Stimulated activated CD8-positive, alpha-beta memory T cell treated with anti-CD3 and anti-CD28 coated beads, Interleukin-7, amount 100 ng/mL, for 24 hours (primary cell): ENCODE data around the gene SLC4A4.

Experiments
- DNase-seq: peaks from one replicate; pipeline ENCODE4 v3.0.0-alpha.2; 2020; ENCODE audit warnings: low read depth

Gene SLC4A4

DNA sequence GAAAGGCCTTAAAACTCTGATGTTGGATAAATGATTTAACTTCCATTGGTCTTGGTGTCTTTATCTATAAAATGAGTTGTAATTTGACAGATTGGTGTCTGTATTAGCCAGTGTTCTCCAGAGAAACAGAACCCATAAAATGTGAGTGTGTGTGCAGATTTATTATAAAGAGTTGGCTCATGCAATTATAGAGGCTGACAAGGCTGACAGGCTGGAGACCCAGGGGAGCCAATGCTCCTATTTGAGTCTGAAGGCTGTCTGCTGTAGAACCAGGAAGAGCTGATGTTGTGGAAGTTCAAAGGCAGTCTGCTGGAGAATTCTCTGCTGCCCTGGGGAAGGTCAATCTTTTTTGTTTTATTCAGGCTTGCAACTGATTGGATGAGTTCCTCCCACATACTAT, 131.7 kb downstream of the SLC4A4 start:
- no peak for DNase-seq

DNA sequence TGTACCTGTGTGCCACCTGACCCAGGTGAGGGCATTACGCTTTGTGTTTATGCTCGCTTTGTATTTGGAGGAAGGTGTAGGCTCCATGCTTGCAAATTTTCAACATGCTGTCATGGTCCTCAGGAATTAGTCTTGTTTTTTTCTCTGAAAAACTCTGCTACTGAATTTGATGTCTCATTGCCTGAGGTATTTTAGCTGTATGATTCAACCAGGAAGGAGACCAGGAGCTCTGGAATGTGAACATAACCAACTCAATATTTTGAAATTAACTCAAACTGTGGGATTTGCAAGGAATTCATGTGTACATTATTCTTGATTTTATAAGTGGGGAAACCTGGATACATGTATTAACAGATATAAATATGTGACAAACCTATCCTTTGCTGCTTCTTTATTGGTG, 134.1 kb downstream of the SLC4A4 start:
- no peak for DNase-seq

DNA sequence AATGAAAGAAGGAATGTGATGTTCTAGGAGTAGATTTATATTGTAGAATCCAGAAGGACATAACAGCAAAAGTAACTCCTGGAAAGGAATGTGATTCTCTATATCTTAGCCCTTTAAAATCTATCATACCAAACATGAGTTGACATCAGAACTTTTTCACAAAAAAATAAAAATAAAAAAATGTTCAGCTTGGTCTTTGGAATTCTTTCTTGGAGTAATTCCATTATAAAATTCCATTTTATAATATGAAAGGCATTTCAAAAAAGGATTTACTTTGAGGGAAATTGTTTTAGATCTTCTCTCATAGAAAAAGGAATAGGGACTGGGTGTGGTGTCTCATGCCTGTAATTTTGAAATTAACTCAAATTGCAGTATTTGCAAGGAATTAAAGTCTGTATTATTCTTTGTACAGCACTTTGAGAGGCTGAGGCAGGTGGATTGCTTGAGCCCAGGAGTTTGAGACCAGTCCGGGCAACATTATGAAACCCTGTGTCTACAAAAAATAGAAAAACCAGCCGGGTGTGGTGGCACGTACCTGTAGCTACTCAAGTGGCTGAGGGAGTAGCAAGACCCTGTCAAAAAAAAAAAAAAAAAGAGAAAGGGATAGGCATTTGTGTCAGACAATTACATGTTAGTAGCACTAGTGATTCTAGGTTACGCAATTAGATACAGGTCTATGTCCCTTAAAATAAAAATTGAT, 134.9 kb downstream of the SLC4A4 start:
- DNase-seq, result no peak

DNA sequence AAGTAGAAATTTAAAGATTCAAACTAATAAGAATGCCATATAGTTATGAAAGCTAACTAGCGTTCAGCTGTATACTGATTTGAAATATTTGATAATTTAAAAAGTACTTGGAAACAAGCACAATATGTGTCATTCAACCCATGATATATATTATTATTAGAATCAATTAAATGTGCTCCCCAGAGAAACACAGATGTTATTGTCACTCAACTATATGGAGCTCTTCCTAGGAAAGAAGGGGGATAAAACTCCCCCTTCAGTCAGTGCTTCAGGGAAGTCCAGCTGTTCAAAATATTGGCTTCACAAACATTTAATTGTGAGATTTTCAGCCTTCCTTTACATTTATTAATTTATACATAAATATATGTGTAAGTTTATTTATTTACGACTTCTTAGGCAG, 135.9 kb downstream of the SLC4A4 start:
- no peak for DNase-seq

DNA sequence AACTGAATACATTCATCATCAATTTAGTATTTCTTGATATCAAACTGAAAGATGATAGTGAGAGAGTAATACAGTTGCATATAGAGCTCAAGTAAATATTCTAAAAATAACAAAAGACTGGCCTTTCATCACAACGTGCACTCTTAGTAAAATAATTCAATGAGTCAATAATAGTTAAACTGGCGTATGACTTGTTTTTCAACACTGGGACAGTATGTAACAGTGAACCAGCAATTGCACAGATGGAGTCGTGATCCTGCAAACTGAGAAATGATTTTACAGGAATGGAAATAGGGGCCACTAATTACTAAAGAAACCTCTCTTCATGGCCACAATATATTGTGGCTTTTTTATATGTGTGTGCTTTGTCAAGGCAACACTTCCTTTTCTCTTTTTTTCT, 137.4 kb downstream of the SLC4A4 start:
- no peak for DNase-seq

DNA sequence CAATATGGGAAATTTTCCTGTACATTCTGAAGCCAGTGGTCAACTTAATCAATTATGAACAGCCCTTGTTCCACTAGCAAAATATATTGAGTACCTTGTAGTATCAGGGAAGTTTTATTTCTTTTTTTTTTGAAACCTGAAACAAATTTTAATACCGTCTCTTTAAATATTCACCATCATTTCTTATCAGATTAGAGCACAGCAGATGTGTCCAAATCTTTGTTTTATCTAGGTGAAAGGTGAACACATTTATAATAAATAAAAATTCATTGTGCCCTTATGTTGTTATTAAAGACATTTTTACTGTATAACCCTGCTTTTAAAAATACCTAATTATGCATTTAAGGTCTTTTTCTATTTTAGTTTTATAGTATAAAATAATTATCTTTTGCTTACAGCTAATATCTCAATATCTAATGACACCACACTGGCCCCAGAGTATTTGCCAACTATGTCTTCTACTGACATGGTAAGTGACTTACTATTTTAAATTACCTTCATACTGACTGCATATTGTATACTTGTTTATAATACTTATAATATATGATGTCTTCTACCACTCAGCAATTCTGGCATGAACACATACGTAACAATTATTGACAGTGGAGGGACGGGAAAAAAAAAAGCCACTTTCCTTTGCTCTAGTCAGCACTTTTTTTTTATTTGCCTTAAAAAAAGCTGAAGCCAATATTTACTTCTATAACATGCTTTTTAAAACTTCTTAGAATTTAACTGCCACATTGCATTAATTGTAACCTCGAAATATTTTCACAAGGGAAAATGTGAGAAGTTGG, 147.9 kb downstream of the SLC4A4 start:
- no peak for DNase-seq

DNA sequence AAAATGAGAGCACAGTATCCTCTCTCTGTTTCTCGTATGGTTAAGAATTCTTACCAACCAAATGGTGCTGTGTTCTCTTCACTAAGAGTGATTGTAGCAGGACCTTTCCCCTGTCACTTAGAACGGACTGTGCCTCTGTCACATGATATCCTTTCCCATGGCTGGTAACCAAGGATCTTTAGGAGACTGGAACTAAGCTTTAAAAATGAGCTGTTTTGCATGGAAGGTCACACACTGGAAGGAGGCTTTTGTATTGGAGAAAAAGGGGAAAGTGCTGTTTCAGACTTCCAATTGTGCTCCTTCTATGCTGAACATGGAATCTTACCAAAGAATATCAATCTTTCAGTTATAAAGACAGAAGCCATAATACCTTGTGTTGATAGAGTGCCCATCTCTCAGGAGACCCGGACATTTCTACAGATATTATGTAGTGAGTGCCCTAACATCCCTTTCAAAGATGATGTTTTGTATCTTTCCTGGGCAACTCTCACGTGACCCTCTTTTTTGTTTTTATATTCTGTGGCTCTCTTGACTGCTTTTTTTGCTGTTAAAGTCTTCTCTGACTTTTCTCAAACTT, 148.6 kb downstream of the SLC4A4 start:
- DNase-seq, result no peak

DNA sequence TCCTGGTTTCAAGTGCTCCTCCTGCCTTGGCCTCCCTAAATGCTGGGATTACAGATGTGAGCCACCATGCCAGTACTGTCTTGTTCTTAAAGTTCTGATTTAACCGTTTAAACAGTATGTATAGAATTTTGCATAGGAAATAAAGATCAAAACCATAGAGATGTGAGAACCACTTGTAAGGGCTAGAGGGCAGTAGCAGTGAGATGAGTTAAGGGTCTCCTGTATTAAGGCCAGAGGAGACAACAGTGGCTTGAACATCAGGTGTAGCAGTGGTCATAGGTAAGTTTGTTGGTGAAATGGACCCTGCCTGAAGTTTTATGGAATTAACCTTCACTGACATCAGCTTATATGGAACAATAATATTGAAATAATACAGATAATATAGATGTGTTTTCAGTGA, 155.7 kb downstream of the SLC4A4 start:
- no peak for DNase-seq

DNA sequence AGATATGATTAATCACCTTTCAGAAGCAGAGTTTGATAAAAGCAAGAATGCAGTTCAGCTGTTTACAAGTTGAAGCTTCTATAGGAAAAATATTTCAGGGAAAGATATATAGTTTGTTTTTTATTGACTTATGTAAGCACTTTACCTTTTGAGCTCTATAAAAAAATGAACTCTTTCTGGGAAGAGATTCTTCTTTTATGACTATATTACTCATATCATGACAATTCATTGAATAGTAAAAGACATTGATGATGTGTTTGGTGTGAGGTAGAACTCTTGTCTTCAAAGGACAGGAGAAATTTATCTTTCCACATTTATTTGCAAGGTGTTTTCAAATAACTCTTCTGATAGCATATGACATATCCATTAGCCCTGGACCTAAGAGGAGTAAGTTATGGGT, 156.6 kb downstream of the SLC4A4 start:
- no peak for DNase-seq

DNA sequence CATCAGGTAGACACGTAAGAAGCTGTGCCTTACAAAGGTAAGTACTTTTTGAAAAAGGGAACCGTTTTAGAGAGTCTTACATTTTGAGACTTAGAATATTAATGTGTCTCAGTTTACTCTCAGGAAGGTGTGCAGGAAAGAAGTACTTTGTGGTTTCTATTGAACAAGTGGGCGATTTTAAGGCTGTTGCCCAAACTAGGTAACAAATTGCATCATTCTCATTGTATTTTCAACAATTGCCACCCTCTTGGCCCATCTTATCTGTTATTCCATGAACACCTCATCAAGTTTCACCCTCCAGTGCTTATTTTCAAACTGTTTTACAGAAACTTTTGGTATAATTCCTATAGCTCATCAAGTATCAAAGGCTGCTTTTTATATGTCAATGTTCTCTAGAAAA, 158.3 kb downstream of the SLC4A4 start:
- DNase-seq, result no peak

DNA sequence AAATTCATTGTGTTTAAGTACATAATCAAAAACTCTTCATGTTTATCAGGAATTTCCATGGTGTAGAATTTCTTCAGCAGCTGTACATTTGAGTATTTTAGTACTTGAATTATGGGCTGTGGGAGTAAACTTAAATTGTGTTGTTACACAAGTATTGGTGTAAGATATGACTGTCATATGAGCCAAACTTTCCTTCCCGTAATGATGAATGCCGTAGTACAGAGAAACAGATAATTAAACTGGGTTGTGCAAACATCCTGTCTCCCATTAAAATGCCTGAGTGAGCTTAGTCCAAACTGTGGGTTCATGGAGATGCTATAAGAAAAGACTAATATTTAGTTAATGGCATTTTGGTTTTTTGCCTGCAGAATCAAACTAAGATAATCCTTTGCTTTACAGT, 159.2 kb downstream of the SLC4A4 start:
- DNase-seq, result no peak

DNA sequence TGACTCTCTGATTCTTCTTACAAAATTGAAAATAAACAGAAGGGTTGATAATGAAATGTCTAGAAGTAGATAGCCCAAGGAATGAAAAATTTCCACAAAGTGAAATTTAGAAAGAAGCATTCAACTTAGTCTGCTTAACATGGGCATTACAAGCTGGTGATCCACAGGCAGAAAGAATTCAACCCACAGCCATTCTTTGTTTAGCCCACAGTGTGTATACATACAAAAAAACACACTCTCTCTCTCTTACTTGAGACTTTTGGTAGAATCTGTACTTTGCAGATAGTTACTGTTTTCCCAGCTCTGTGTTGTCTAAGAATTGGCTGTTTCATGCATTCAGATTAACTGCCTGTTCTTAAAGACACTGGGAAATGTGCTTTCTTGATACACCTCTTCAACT, 159.8 kb downstream of the SLC4A4 start:
- DNase-seq, result no peak

DNA sequence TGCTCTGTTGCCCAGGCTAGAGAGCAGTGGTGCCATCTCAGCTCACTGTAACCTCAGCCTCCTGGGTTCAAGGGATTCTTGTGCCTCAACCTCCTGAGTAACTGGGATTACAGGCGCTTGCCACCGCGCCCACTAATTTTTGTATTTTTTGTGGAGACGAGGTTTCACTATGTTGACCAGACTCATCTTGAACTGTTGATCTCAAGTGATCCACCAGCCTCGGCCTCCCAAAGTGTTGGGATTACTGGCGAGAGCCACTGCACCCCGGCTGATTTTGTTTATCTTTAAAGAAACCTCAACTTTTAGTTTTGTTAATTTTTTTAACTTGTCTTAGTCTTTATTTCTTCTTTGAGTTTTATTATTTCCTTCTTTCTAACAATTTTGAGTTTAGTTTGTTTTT, 163.2 kb downstream of the SLC4A4 start:
- DNase-seq, result no peak

DNA sequence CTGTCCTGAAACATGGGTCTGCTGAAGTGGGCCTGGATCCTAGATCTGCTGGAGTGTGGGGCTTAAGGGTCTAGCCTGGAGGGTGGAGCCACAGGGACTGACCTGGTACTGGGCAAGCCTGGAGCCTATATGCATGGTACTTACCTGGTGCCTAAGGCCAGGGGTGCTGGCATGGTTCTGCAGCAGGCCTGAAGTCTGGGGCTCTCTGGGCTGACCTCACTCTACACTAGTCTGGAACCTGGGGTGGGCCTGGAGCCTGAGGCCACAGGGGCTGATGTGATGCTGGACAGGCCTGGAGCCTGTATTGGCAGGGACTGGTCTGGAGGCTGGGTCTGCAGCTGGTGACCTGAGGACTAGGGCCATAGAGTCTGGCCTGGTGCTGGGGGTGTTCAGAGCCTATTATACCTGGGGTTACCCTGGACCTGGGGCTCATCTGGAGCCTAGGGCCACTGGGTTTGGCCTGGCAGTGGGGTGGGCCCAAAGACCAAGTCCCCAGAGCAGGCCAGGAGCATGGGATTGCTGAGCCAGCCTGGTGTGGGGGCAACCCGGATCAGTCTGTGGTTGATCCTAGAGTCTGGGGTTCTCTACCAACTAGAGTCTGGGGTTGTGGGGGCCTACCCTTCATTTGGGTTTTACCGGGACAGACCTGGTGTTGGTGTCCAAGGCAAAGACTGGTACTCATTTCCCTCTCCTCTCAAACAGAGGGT, 179.6 kb downstream of the SLC4A4 start:
- DNase-seq, result no peak

DNA sequence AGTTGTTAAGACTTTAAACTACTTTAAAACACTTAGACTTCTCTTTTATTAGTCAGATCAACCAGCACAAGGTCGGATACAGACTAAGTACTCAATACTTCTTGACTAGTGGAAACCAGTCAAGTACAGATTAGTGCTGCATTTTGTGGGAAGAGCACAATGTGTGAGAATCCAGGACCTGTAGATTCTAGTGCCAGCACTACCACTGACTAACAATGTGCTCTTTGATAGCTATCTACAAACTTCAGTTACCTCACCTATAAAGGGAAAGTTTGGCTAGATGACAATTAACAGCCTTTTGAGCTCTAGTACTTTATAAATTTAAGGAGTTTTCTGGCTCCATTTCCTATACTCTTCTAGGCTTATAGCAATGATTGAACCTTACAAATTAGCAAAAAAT, 181.5 kb downstream of the SLC4A4 start:
- DNase-seq, result no peak

DNA sequence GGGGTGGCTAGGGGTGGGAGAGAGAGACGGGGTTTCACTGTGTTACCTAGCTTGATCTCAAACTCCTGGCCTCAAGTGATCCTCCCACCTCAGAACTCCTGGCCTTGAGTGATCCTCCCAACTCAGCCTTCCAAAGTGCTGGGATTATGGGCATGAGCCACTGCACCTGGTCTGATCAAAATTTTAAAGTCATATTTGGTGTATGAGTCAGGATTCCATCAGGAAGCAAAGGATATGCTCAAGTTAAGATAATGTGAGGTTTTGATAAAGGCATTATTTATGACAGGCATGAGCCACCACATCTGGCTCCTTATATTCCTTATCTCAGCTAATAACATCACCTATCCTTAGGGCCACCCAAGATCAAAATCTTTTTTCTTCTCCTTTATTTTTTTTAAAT, 182.0 kb downstream of the SLC4A4 start:
- no peak for DNase-seq

DNA sequence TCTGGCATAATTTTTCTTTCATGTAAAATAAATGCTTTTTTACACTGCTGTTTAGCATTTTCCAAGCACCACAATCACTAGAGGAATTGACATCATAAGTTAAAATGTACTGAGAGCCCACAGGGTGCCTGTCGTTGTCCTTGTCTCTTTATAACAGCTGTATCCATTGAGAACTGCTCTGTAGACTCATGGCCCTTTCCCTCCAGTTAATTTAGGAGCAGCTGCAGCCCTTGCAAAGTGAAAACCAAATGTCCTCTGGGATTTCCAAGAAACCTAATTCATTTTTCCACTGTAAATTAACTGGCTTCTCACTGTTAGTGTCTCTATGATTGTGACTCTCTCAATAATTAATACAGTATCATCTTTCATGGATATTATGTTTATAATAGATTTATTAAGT, 185.9 kb downstream of the SLC4A4 start:
- DNase-seq, result no peak

DNA sequence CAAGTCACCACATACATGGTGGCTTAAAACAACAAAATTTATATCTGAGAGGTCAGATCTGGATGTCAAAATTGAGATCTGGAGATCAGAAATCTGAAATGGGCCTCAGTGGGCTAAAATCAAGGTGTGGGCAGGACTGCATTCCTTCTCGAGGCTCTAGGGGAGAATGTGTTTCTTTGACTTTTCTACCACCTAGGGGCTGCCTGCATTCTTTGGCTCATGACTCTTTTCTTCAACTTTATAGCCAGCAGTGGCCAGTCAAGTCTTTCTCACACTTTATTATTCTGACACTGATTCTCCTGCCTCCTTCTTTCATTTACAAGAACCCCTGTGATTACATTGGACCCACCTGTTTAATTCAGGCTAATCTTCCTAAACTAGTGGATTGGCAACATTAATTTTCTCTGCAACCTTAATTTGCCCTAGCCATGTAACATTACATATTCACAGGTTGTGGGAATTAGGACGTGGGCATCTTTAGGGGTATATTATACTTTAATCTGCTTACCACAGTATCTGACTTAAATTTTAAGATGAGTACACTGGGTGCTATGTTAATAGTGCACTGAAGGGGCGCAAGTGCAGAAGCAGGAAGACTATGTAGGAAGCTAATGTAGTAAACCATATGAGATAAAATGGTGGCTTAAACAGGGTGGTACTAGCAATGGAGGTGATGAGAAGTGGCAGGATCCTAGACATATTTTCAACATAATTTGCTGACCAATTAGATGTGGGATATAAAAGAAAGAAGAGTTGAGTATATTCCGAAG, 188.0 kb downstream of the SLC4A4 start:
- no peak for DNase-seq

DNA sequence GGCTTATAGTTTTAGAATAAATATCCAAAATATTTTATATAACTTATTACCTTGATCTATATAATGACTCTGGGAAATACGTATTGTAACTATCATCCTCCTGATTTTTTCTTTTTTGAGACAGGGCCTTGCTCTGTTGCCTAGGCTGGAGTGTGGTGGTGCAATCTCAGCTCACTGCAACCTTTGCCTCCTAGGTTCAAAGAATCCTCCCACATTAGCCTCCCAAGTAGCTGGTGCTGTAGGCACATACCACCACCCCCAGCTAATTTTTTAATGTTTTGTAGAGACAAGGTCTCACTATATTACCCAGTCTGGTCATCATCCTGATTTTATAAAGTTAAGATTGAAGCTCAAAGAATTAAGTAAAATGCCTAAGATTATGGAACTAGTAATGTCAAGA, 193.6 kb downstream of the SLC4A4 start:
- no peak for DNase-seq

DNA sequence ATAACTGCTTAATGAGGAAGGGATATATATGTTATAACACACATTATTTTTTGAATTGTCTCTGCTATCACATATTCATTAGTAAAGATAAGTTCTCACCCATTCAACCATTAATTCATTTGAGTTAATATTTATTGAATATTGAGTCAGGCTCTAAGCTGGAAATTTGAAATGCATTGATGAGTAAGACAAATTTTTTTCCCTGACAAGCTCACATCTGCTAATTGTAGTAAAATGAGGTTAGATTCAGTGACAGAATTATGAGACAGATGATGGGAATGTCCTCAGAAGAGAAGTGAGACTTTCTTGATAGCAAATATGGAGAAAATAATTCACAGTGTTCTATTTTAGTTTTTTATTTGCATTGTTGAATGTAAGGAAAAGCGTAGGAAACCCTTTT, 194.3 kb downstream of the SLC4A4 start:
- DNase-seq, result no peak

DNA sequence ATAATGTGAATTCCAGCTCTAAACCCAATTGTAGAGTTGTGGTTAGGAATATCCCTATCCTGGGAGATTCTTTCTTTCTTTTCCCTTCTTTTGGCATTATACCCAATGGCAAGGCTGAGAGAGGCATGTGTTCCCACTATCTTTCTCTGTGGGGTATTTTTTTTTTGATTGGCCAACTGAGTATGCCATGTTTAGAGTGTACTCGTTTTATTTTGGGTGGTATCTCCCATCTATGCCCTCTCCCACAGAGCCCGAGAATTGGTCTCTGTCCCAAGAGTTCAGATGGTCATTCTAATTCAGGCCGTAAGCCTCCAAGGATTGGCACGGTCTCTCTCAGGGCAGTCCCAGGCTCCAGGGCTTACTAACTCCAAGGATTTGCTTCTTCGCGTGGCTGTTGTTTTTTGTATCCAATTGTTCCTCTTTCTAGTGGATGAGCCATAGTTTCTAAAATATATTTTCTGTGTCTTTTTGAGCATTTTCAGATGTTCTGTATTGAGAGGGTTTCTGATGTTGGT, 198.8 kb downstream of the SLC4A4 start:
- DNase-seq, result no peak

DNA sequence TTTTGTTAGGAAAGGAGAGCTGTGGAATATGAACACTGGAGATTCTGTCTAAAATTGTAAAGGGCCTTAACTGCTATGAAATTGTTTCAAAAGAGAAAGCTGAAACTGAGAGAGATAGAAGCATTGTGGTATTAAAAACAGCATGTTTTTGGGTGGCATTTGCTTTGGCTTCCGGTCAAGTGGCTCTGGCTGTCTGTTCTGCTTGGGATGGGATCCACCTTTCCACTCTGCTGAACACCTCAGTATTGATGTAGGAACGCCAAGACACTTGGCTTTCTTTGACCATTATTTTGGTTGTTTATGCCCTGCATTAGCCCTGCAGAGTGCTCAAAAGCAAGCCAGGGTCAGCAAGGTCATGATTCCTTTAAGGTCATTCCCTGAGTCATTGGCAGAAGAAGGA, 199.7 kb downstream of the SLC4A4 start:
- DNase-seq, result no peak
